ENCODE measurements around the gene METTL9.
A peak's percentile ranks its signal among the peaks of the same experiment; 100 is the strongest.
"Not testable (repeated sequence)": the region's sequence is repeated elsewhere in the genome, so short reads cannot be mapped to it uniquely, and the experiment has no call there.

The METTL9 gene

DNA sequence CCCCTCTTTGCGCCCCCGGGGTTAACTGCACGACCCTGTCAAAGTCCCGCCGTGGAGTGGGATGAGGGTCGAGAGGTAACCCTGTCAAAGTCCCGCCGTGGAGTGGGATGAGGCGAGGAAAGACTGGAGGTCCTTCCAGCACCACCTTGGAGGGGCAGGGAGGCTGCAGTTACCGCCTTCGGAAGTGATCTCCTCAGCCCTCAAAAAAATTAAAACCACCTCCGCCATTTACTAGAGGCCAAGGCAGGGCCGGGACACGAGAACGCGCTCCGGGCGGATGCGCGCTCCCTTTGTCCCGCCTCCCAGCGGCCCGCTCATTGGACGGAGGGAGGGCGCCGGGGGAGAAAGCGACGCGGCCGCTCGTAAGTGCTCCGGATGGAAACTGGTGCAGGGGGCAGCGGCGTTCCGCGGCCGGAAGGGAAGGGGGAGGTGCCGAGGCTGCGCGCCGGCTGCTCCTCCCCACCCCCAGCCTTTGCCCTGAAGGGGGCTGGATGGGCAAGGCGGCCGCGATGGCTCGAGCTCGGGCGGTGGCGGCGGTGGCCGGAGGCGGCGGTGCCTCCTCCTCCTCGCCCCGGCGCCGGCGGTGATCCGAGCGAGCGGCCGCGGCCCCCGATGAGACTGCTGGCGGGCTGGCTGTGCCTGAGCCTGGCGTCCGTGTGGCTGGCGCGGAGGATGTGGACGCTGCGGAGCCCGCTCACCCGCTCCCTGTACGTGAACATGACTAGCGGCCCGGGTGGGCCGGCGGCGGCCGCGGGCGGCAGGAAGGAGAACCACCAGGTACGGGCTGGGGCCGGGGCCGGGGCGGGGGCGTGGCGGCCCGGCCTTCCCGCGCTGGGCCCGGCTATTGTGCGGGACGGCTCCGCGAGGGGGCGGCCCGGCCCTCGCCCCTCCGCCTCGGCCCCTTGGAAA is at the start of gene METTL9:
Gene METTL9 (plus strand): TSS at position 456 of the 909 bp plus-strand sequence. CDS start 157 bp downstream, at position 613.
- DNase-seq: peak; percentile 96 to 97

GRCh38 chr16:21549975-21550374 is 49.4 kb upstream of the METTL9 start:
- not testable (repeated sequence) for DNase-seq

DNA sequence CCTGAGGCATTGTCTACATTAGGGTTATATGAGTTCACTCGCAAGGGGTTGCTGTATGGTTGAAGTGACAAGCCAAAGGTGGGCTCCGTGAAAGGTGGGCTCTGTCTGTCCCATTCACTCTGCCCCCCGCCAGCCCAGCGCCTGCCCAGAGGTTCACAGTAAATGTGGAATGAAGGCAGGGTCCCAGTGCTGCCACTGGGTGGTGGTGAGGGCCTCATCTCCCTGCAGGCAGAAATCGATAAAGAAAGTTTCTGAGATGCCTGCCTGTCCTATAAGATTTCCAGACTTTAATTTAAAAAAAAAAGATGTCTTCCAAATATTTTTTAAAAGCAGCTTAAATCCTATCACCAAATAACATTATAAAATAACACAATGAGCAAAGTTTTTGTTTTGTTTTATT is 48.9 kb upstream of the METTL9 start:
- DNase-seq: not testable (repeated sequence)

- not testable (repeated sequence) for DNase-seq
Measured at GRCh38 chr16:21551076-21551475, 48.3 kb upstream of the METTL9 start.

DNA sequence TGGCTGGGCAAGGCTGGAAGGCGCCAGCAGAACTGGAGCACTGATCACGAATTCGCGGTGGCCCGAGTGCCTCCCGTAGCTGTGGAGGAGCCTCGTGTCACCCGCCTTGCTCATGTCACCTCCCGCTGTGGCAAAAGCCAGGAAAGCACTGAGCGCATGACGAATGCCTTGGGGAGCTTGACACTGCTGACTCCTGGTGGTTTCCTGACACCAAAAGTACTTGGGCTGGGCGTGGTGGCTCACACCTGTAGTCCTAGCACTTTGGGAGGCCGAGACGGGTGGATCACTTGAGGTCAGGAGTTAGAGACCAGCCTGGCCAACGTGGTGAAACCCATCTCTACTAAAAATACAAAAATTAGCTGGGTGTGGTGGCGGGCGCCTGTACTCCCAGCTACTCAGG is 47.8 kb upstream of the METTL9 start:
- DNase-seq: not testable (repeated sequence)

DNA sequence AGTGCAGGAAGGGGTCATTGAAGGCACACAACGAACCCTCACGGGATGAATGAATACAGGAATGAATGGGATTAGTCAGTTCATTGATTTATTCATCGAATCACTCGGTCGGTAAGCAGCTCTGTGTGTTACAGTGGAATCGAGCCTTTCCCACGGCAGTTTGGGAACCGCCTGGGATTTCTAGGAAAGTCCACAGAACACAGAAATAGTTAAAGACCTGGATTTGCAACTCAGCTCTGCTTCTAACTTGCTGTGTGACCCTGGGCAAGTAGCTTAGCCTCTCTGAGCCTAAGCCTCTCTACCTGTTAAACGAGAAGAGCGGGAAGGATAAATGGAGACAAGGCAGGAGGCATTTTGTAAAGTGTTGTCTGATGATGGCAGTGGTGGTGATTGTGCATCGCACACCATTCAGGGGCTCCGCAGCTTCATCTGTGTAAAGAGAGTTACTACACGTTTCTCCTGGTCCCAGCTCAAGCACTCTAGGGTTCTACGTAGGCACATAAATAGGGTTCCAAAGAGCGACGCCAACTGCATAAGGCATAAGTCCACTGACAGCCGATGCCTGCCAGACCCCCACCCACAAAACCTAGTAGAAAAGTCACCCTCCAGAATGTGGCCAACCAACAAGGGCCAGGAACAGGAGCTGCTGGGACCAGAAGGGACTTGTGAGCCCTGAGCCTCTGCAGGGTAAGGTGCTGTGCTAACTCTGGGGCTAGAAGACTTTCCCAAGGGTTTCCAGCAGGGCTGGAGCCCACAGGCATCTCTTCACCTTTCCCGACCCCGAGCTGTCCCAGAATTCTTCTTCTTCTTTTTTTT is 45.7 kb upstream of the METTL9 start:
- not testable (repeated sequence) for DNase-seq

DNA sequence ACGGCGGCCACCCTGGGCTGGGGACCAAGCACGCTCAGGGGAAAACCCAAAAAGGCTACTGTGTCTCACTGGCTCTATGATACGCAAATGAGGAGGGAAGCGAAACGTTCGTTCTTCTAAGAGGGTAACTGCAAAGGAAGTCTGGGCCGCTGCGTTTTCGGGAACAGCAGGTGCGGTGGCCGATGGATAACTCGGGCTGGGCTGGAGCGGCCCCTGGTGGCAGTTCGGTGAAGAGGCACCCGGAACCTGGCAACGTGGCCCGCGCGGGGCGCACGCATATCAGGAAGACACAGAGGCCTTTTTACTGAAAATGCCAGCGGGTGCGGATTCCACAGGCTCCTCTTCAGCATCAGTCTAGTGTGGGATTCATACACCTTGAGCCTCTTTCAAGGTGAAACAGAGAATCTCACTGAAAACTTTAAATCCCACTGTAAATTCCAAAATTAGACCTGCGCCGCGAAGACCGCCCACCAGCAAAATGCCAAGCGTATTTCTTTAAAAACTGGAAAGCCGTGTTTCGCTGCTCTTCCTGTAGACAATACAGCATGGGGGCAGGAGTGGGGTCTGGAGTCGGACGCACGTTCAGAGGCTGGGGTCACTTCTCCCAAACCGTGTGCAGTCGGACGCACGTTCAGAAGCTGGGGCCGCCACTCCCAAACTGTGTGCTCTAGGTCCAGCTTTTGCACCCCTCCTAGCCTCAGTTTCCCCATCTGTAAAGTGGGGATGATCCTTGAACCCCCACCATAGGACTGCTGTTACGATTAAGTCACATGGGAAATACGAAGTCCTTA is 44.4 kb upstream of the METTL9 start:
- DNase-seq: peak; percentile 99

GRCh38 chr16:21555621-21556020 is 43.8 kb upstream of the METTL9 start:
- DNase-seq: not testable (repeated sequence)

DNA sequence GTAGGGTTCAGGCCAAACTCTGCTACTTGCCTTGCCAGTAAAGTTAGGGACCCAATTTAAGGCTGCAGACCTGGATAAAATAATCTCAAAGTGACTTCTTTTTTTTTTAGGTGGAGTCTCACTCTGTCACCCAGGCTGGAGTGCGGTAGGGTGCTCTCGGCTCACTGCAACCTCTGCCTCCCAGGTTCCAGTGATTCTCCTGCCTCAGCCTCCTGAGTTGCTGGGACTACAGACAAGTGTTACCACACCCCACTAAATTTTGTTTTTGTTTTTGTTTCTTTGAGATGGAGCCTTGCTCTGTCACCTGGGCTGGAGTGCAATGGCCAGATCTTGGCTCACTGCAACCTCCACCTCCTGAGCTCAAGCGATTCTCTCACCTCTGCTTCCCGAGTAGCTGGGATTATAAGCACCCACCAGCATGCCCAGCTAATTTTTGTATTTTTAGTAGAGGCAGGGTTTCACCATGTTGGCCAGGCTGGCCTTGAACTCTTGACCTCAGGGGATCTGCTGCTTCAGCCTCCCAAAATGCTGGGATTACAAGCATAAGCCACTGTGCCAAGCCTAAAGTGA is 43.3 kb upstream of the METTL9 start:
- not testable (repeated sequence) for DNase-seq

DNA sequence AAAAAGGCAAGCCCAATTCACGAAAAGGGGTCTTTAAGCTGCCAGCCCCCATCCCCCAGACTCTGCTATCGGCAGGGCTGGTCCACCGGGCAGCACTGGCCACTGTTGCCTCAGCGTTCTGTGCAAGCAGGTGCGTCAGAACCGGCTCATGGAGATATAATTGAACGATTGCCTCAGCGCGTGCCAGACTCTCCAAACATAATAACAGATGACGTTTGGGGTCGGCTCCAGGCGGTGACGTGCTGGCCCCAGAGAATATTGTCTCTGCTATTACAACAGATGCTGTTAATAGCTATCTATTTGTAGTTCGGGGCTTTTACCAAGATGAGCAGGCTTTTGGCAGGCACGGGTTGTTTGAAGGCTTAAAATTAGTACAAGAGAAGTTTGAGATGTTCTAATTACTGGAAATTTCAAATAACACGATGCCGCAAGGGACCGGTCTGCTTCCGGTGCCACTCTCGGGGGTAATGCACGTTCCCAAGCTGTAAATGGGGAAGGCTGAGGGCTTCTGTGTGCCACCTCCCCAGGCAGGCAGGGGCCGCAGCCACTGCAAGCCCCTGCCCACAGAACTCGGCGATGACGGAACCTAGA is 42.6 kb upstream of the METTL9 start:
- not testable (repeated sequence) for DNase-seq

GRCh38 chr16:21560462-21560861 is 38.9 kb upstream of the METTL9 start:
- no peak for DNase-seq

DNA sequence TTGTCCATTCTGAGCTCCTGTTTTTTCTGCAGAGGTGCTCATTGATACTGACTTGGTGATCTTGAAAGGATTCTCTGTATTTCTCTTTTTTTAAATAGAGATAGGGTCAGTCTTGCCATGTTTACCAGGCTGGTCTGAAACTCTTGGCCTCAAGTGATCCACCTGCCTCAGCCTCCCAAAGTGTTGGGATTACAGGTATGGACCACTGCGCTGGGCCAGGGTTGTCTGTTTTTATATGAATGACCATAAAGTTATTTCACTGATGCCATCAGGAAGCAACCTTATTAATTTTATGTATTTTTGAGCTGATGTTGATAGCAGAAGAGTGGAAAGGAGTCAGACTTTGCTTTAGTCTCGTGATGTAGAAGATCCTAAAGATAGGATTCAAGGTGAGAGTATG is 35.7 kb upstream of the METTL9 start:
- DNase-seq: no peak

GRCh38 chr16:21564367-21564766 is 35.0 kb upstream of the METTL9 start:
- not testable (repeated sequence) for DNase-seq

DNA sequence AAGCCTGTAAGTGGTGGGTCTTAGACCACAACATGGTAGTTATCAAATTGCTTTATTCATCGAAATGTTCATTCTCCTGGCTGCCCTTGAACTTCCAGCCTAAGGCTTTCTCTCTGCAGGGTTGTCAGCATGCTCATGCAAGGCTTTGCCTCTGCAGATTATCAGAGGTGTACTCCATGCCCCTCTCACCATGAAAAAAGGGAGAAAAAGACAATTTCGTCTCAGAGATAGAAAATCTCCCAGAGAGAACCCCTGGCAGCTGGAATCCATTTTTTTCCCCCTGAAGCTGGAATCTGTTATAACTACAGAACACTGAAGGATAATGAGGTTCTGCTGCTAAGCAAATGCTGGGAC is 33.9 kb upstream of the METTL9 start:
- DNase-seq: no peak

DNA sequence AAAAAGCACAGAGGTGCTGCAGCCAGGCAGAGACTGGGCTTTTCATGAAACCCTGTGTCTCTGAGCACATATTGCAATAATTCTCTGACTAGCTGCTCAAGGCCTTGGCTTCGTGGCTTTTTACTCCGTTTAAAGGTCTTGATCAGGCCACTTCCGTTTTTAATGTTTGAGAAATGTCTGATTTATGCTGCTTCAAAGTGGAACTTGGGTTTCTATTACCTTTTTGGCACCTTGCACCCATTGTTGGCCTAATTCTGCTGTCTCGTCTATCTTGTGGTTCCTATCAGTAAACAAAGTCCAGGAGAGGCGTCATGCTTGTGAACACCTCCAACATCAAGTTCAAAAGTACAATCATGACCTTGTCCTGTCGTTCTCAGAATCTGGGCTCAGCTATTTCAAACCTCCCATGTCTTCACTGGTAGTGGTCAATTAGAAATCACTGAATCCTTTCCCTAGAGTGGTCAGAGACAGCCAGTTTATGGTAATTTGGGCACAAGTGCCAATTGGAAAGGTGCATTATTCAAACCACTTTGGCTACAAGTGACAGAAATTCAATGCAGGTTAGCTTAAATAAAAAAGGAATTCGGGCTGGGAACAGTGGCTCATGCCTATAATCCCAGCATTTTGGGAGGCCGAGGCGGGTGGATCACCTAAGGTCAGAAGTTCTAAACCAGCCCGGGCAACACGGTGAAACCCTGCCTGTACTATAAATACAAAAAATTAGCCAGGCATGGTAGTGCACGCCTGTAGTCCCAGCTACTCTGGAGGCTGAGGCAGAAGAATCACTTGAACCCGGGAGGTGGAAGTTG is 33.3 kb upstream of the METTL9 start:
- no peak for DNase-seq

- no peak for DNase-seq
Measured at GRCh38 chr16:21566891-21567414, 32.4 kb upstream of the METTL9 start.

- not testable (repeated sequence) for DNase-seq
Measured at GRCh38 chr16:21567496-21567895, 31.9 kb upstream of the METTL9 start.

- no peak for DNase-seq
Measured at GRCh38 chr16:21568502-21569189, 30.7 kb upstream of the METTL9 start.

- DNase-seq: no peak
Measured at GRCh38 chr16:21570676-21571017, 28.7 kb upstream of the METTL9 start.

GRCh38 chr16:21573506-21573905 is 25.9 kb upstream of the METTL9 start:
- not testable (repeated sequence) for DNase-seq

Measured in activated T-cell treated with anti-CD3 and anti-CD28 coated beads, Interleukin-2, amount 50 U/mL, for 48 hours (primary cell).